Ureter (tissue), 1 donor: ENCODE results near the gene TTC39A. TPM values are rescaled to one million over a fixed set of nuclear protein-coding genes. Genes with fewer than 3 reads are reported as not detected.
"Not testable (repeated sequence)": the region's sequence is repeated elsewhere in the genome, so short reads cannot be mapped to it uniquely, and the experiment has no call there.

Experiments used
- DNase-seq: peaks from one replicate; pipeline ENCODE4 v3.0.0-alpha.2; 2020; ENCODE audit warnings: low spot score
- total RNA-seq: library from RNA; stranded (reverse); gene quantifications from one replicate; pipeline ENCODE4 v1.2.4, GENCODE V29; 2023
- donor health status: DM: yes; HTN: yes; CAD: no.

TTC39A gene
- total RNA-seq, 1 donor from 2014 or later = 36.3 TPM

DNA sequence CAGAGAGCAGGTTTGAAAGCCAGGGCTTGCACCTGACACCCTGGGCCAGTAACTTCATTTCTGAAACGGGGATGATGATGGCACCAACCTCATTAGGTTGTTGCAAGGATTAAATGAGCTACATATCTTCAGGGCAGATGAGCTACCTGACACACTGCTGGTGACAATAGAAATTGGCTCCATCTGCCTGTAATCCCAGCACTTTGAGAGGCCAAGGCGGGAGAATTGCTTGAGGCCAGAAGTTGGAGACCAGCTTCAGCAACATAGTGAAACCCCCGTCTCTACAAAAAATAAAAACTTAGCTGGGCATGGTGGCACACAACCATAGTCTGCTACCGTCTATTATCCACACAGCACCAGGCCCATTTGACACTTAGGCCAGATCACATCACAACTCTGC, 6.3 kb upstream of the TTC39A start:
- DNase-seq = no peak

DNA sequence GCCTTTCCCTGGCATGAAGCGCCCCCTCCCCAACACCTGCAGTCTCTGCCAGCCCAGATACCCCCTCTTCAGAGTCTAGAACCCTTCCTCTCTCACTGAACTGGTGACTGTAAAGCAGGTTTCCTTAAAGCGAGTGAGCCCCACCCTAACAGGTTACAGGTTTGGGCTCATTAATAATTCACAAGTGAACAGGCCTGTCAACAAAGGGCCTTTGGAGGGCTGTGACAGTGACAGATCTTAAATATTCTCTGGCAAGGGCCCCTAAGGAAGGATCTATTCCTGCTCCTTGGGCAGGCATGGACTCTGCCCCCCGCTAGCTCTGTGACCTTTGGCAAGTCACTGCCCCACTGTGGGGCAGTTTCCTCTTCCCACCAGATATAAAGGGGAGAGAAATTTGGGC, 5.6 kb upstream of the TTC39A start:
- no peak for DNase-seq

DNA sequence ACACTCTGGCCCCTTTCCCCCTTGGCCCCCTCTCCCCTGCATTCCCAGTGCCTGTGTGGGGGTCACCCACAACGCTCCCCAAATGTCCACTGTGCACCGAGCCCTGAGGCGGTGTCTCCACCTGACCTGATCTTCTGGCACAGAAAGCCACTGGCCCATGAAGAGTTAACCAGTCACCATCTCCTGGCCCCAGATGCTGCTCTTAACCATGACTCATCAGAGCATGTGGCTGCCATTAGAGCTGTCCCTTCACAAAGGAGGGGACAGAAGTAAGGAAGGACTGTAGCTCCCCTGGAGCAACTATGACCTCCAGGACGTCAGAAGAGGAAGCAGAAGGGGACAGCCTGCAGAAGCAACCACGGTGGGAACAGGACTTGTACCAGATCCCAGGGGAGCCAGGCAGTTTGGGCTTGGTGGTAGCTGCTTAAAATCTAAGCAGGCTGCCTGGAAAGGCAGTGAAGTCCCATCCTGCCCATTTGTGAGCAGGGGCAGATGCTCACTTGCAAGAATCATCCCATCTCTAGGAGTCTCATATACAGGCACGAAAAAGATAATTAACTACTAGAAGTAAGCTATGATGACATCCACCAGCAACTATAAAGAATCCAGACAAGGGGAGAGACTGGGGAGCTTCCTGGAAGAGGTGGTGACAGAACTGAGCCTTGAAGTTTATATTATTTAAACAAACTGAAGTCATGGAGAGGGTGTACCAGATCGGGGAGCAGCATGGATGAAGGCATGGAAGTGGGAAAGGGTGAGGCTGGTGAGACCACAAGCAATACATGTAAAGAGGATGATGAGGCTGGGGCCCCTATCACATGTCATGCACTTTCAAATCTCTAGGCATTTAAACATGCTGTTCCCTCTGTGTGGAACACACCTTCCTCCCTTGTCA, 1.1 kb upstream of the TTC39A start:
- no peak for DNase-seq

DNA sequence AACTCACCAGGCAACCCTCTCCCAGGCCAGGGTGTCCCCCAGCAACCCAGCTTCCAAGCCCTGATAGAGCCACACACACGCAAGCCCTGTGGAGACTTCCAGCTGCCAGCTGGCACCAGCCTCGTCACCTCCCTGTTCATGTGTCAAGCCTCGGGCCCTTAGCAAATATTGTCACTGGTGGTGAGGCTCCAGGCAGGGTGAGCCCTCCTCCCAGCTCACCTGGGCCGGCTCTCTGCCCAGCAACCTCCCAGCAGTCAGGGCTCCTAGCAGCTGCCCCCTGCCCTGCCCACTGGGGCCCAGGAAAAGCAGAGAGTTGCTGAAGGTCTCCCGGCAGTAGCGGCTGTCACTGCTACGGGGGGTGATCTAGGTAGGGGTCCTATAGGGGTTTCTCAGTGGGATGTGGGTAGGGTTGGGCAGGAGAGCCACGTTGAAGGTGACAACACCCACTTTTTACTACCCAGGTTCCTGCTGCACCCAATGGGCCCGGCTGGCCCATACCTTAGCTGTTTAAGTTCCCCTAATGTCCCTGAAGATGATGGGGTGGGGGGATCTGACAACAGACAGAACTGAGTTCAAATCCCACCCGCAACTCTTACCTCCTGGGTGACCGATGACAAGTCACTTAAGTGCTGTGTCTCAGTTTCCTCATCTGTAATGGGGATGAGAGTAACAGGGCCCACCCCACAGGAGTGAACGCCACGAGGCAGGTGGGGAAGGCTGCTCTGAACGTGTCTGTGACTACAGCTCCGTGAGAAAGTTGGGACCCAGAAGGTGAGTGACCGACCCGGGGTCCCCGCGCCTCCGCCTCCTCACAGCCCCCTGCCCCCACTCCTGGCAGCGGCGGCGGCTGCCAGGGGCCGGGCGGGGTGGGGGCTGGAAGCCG, 678 bp downstream of the TTC39A start:
- peak; percentile 70 for DNase-seq

DNA sequence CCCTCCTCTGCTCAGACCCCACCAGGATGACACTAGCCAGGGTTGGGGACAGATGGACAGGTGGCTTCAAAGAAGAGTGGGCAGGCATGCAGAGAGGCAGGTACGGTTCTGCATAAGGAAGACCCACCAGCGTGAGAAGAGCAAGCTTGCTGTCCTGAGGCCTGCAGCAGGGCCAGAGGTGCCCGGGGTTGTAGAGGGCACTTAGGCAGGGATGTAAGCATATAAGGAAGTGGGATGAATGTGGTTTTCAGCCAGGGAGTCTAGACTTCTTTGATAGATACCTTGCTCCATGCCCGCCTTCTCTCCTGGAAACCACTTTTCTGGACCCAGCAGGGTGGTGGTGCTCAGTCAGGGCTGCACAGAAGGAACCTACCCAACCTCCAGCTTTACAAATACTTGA, 1.4 kb downstream of the TTC39A start:
- no peak for DNase-seq

DNA sequence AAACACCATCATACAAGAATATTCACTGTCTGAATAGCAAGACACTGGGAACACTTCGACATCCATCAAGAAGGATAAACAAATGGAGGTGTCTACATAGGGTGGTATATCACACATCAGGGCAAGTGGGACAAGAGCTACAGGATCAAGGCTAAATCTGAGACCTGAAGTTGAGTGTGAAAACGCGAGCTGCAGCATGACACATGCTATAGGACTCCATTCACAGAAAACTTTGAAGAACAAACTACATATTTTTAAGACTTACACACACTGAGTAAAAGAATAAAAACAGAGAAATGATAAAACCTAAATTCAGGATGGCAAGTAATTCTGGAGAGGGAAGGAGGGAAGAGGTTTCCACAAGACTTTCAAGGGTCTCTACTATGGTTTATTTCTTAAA, 2.1 kb downstream of the TTC39A start:
- no peak for DNase-seq

DNA sequence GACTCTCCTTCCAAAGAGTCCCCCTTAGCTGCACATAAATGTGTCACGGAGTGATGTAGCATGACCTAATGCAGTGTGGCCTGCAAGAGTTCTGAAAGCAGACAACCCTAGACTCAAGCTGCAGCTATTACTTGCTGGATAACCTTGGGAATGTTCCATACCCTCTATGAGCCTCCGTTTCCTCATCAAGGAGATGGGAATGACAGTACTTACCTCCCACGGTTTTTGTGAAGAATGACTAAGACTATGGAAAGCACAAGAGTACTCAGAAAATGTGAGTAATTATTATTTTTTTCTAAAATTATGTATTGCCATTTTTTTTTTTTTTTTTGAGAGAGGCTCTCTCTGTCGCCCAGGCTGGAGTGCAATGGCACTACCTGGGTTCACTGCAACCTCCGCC, 3.0 kb downstream of the TTC39A start:
- no peak for DNase-seq

DNA sequence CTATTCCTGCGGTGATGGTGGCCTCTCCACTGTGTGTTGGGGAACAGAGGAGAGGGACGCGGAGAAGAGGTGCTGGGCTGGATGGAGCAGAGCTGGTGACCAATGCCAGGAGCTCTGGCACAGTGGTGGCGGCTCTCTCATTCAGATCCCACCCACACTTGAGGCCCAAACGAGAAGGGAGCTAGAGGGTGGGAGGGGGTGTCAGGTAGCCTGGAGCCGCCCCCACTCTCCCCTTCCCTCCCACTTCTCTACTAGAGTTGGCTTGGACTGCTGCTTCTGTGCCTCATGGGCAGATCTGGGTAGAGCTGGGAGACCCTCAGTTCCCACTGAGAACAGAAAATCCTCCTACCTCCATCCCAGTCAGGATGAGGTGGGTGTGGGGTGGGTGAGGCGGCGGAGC, 3.5 kb downstream of the TTC39A start:
- DNase-seq = no peak

DNA sequence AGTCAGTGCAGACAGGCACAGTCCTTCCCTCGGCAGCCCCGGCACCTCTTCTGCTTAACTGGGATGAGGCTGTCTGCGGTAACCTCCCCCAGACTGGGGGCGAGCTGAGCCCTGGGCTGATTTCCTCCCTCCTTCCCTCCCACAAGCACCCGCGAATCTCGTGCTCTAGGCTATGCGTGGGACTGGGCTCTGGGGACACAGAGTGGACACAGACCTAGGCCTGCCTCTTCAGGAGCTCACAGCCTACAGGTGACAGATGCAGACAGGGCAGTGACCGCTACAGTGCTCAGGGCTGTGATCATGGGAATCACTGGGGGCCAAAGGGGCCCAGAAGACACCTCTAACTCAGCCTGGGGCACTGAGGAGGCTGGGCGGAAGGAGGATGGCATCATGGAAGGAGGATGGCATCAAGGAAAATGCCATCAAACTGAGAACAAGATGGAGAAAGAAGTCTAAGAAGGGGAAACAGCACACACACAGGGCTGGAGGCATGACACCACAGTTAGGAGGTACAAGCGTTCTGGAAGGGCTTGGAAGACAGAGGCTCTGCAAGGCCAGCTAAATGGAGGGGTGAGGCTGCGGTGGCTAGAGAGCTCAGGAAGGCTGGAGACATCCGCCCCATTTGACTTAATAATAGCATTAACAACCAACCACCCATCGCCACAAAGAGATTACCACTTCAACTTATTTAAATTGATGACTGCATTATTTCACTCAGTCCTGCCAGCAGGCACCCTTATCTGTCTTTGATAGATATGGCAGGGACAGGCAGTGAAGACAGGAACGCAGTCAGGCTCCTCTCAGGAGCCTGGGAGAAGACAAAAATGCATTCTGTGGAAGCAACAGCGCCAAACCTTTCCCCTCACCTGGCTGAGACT, 4.2 kb downstream of the TTC39A start:
- DNase-seq = no peak

DNA sequence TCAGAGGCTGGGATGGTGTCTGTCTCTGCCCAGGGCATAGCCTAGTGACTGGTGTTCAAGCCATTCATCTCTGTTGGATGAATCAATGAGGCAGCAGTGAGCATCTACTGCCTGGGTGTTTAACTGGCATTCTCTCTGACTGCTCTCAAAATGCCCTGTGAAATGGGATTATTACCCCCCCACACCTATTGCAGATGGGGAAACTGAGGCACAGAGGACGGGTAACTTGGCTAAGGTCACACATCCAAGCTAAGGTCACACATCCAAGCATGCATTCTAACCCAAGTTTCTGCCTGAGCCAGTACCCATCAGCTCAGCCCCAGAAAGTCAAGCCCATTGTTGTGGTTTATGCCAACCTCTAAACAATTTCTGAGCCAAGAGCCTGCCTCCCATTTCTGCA, 5.0 kb downstream of the TTC39A start:
- no peak for DNase-seq

DNA sequence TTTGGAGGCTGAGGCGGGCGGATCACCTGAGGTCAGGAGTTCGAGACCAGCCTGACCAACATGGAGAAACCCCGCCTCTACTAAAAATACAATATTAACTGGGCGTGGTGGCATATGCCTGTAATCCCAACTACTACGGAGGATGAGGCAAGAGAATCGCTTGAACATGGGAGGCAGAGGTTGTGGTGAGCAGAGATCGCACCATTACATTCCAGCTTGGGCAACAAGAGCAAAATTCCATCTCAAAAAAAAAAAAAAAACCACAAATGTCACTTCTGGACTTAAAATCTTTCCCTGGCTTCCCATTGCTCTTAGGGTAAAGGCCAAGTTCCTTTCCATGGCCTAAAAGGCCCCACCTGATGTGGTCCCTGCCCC, 5.4 kb downstream of the TTC39A start:
- DNase-seq = not testable (repeated sequence)

DNA sequence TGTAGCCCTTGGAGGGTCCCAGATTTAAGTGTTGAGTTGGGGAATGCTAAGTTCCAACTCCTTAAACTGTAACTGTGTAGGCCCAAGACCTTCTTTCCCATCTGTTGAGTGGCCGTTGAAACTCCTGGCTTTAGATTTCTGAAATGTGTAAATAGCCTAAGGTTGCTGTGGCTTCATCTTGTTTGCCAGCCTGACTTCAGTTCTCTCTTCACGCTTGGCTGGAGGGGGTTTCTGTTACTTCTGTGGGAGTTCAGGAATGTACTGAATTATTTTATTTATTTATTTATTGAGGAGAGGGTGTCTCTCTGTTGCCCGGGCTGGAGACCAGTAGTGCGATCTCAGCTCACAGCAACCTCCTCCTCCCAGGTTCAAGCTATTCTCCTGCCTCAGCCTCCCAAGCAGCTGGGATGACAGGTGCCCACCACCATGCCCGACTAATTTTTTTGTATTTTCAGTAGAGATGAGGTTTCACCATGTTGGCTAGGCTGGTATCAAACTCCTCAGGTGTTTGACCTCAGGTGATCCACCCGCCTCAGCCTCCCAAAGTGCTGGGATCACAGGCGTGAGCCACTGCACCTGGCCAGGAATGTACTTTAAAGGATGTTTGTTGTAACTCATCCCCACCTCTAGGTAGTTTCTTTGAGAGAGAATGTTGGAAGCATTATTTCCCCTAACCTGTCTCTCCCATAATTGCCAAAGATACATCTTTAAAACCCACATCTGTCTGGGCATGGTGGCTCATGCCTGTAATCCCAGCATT, 5.9 kb downstream of the TTC39A start:
- no peak for DNase-seq

DNA sequence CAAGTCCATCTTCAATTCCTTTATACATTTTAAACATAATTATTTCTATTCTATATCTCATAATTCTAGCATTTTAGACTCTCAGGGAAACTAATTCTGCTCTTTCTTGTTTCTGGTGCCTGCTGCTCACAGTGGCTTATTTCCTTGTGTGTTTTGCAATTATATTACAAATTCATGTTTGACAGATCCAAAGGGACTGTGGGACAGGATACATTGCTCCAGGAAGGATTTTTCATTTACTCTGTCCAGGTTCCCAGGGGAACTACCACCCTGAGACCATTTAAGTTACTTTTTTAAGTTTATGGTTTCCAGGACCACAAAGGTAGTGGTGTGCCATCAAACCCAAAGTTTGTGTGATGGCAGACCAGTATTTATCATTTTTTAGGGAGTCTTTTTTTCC, 6.6 kb downstream of the TTC39A start:
- no peak for DNase-seq

DNA sequence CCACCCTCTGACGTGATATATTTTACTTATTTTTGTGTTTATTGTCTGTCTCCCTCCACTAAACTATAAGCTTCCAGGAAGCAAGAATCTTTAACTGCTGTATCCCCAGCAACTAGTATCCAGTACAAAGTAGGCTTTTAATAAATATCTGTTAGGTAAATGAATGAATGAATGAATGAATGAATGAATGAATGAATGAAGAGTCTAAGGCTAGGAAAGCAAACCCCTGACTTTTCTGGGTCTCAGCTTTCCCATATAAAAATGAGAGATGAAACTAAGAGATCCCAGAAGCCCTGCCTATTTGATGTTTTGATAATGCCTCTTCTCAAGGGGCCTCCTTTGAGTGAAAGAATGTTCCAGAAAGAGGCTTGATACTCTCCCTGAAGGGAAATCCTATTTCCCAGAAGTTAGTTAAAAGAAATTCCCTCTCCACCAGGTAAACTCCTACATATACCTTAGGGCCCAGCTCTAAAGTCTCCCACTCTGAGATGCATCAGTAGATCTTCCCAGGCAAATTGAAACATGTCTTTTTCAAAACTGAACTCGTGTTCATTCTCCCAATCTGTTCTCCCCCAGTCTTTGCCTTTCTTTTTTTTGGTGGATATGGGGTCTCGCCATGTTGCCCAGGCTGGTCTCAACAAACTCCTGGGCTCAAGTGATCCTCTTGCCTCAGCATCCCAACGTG, 7.8 kb downstream of the TTC39A start:
- no peak for DNase-seq

DNA sequence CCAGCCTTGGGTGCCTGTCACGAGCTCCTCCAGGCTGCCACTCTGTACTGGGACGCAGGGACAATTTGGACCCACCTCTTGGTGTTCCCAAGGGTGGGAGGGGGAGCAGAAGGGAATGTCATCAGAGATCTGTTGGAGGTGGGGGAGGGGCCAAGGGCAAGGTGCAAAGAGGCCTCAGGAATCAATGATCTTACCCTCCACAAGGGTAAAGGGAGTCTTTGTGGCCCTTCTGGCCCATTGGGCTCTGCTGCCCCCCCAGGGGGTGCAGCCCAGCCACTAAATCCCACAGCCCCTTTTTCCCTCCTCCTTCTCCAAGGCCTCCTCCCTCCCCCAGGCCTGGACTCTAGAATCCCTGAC, 8.5 kb downstream of the TTC39A start:
- no peak for DNase-seq

DNA sequence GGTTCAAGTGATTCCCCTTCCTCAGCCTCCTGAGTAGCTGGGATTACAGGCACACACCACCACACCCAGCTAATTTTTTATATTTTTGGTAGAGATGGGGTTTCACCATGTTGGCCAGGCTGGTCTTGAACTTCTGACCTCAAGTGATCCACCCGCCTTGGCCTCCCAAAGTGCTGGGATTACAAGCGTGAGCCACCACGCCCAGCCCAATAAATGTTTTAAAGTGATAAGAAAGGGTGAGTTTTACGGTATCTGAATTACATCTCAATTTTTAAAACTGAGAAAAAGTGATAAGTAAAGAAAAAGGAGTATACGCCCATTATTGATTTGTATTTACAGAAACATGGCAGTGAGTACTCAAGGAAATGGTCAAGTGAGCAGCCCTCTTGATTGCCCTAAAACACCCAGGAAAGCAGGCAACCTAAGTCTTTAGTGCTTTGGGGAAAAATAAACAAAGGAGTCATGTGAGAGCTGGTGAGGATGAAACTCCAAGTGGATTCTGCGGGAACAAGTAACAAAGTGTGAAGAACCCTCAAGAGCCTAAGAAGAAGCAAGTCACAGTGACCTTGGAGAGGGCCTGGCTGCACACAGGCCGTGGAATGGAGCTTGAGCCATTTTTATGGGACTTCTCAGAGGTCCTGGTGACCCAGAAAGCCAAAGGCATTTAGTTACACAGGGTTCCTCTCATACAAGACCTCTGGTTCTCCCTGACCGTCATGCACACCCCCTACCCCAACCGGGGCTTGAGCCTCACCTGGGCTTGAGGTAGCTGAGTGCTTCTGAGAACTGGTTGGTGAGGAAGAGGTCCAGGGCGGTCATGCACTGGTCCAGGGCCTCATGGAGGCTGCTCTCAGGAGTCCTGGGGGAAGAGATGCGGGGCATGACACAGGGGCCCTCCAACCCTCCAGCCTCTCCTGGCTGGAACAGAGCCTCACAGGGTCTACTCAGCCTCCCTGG, 9.1 kb downstream of the TTC39A start:
- DNase-seq = no peak

DNA sequence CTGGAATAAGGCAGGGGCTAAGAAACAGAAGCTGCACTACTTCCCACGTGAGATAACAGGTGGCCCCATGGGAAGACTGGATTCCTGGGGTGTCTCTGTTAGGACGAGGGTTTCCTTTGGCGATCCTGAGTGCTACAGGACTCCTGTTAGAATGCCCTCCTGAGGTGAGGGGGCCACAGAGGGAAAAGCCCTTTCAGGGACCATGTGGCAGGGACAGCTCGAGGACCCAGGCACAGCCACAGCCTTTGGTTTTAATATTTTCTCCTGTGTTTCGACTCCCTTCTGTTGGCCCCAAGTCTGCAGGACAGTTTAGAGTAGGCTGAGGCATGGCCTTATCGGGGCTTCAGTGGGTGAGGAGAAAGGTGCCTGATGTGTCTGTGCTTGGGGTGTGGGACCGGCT, 12.6 kb downstream of the TTC39A start:
- no peak for DNase-seq

DNA sequence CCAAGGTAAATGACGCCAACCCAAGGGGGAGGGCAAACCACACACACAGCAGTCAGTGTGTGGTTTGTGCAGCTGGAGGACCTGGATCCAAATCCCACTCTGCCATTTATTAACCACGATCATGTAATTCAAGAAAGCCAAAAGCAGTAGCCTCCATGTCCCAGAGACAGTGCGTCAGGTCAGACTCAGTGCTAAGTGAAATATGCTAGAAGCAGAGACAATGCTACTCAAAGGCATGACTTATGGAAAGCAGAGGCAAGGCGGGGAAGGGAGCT, 13.6 kb downstream of the TTC39A start:
- no peak for DNase-seq

DNA sequence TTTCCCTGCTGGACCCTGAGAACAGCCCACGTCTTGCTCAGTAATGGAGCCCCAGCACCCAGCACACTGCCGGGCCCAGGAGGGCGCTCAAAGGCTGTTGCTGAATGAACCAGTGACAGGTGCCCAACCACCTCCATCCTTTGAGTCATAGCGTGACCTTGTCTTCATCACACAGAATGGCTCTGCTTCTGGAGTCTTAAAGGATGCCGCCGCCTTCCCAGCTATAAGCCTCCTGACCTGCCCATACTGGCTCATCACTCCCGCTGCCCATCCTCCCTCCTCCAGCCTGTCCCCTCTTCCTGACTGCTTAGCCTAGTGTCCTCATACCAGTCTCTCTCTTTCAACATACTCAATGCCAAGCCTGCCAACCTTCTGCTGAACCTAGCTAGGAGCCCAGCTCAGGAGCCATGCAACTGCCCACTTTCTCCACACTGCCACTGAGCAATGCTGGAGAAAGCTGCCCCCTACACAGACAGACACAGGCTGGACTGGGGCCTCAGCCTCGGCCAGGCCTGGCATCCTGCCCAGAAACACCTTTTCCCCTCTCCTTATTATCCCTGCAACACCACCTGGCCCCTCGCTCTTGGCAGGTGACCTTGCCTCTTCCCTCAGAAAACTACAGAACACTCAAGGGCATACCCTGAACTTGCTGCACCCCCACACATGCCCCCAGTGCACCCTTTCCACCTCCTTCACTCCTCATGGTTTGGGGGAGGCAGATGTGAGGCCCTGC, 14.1 kb downstream of the TTC39A start:
- DNase-seq = no peak
